Esophagus muscularis mucosa (tissue), 3 donors: ENCODE measurements around the gene CCDC85A.

Experiments
- CTCF ChIP-seq, 3 experiments: fragments of 200-600 bp in 2 of 3; fragments of 450-650 bp in 1 of 3; sonication (generic) in 2 of 3; IDR thresholded peaks; one replicate each; pipeline ENCODE4 v1.5.1; 2017 to 2019; ENCODE audit warnings: antibody characterized with exemption in 3 of 3, mild to moderate bottlenecking in 2 of 3, moderate library complexity in 1 of 3
- POLR2A ChIP-seq: fragments of 450-650 bp; IDR thresholded peaks from one replicate; pipeline ENCODE4 v1.6.1; 2017; ENCODE audit warnings: antibody characterized with exemption, moderate library complexity, mild to moderate bottlenecking, low read depth

GRCh38 chr2:56232912-56233311 lies 49.1 kb downstream of the CCDC85A start:
- no peak for TF ChIP-seq POLR2A
- no peak for TF ChIP-seq CTCF (IDR thresholded peaks at IDR 0.05)
